Heart left ventricle (tissue), 16 donors: Measurements from ENCODE around the gene TOLLIP. TPM values are rescaled to one million over a fixed set of nuclear protein-coding genes. Genes with fewer than 3 reads are reported as not detected.

Source experiments
- ATAC-seq, 4 donors: fragments of 200-7000 bp; cut with Tn5 transposase; one replicate each; pipeline ENCODE4 v1.9.1; 2020 to 2022; ENCODE audit warnings: moderate library complexity in 4 of 4, mild to moderate bottlenecking in 3 of 4, moderate number of reproducible peaks in 1 of 4
- DNase-seq, 5 donors: peaks; one replicate each; pipeline ENCODE4 v3.0.0-alpha.2; 2020
- H3K27ac ChIP-seq, 12 donors: fragments of 200-600 bp; sonication (generic) in 4 of 12; one replicate each; pipeline versions ENCODE4 v1.5.0 to v1.8.0; 2016 to 2022; ENCODE audit warnings: mild to moderate bottlenecking in 2 of 12
- H3K27me3 ChIP-seq, 9 donors: fragments of 200-600 bp; sonication (generic) in 2 of 9; one replicate each; pipeline versions ENCODE4 v1.5.1 to v1.8.0; 2016 to 2022; ENCODE audit warnings: mild to moderate bottlenecking in 3 of 9
- H3K36me3 ChIP-seq, 9 donors: fragments of 200-600 bp; sonication (generic) in 2 of 9; one replicate each; pipeline versions ENCODE4 v1.5.0 to v1.8.0; 2018 to 2022; ENCODE audit warnings: mild to moderate bottlenecking in 2 of 9
- H3K4me1 ChIP-seq, 12 donors: fragments of 200-600 bp; sonication (generic) in 4 of 12; one replicate each; pipeline versions ENCODE4 v1.5.0 to v1.8.0; 2016 to 2022; ENCODE audit warnings: mild to moderate bottlenecking in 3 of 12
- H3K4me3 ChIP-seq, 12 donors: fragments of 200-600 bp; sonication (generic) in 4 of 12; one replicate each; pipeline versions ENCODE4 v1.5.0 to v1.8.0; 2017 to 2022; ENCODE audit warnings: mild to moderate bottlenecking in 9 of 12, moderate library complexity in 4 of 12
- H3K9me3 ChIP-seq, 12 donors: fragments of 200-600 bp; sonication (generic) in 4 of 12; one replicate each; pipeline versions ENCODE4 v1.5.0 to v1.8.0; 2016 to 2022; ENCODE audit warnings: mild to moderate bottlenecking in 1 of 12
- POLR2A ChIP-seq, 2 donors: fragments of 450-650 bp; IDR thresholded peaks; one replicate each; pipeline ENCODE4 v1.6.1; 2017; ENCODE audit warnings: antibody characterized with exemption in 2 of 2, mild to moderate bottlenecking in 2 of 2, moderate library complexity in 2 of 2
- WGBS, 4 donors: extraction: QIAGEN DNeasy Blood & Tissue Kit in 2 of 4; methylation state at CpG; one replicate each; pipeline versions ENCODE4 v1.1.5 to v1.1.7; 2013 to 2018; 5-methylcytosine and 5-hydroxymethylcytosine counted together
- intact Hi-C, 10 donors: fragments of 100-400 bp; cut with DNase I; formaldehyde crosslinking; loops; one replicate each; pipeline versions ENCODE4 v1.11.1 to v1.14.2; 2022
- polyA plus RNA-seq, 2 donors: library from polyadenylated mRNA; stranded (reverse); fragments of 200-250 nt; gene quantifications; one replicate each; pipeline ENCODE4 v1.2.3, GENCODE V29; 2013
- total RNA-seq, 9 donors: library from RNA; depleted of rRNA in 2 of 9; stranded (reverse); fragments of >200 nt in 2 of 9; fragmentation: NEBNext Ultra II Directional in 3 of 9; extraction: Animal tissue kit (Norgen Biotek cat#: 25700) in 3 of 9; gene quantifications; one replicate each; pipeline versions ENCODE4 v1.1.0 to v1.2.4, GENCODE V29; 2016 to 2023
- TF ChIP-seq, protein P1 (sequence below), 12 donors: fragments of 200-600 bp; sonication (generic) in 4 of 12; IDR thresholded peaks; one replicate each; pipeline versions ENCODE4 v1.5.0 to v1.8.0; 2018 to 2022; ENCODE audit warnings: antibody characterized with exemption in 12 of 12, mild to moderate bottlenecking in 5 of 12
- donor health status: ischemic (EF 13 %, LVEDD 7.1; RV severe dilation, severe dysfunction).
- donor health status: healthy with polysubstance abuse.
- donor health status: DM: no; HTN: yes; CAD: no.
- donor health status: DM: no; HTN: no; CAD: no.
- donor health status: ischemic (EF 25% LVEDD 6.9; RV normal size, moderate dysfunction).
- donor health status: ischemic (EF 25% LVEDD 5.7; RV mildly dilated, moderate dysfunction).
- donor health status: healthy.
- donor health status: DM: yes; HTN: yes; CAD: no.
- donor health status: ischemic (EF 35%, LVEDD 5.7; RV mildly dilated, moderate dysfunction).
- donor health status: nonischemic (EF 11% LVEDD 7.7; RV severe dilation, severe dysfunction).
- donor health status: DM: yes; HTN: yes; CAD: no.
- donor health status: PGD.
- donor health status: ischemic (EF 29% LVEDD 5.4; RV normal size, mild dysfunction).
- donor health status: nonischemic (EF 23%, LVEDD 6.1; RV moderate dilation, normal function).

Gene TOLLIP
- total and polyA plus RNA-seq, 11 donors, result 27.4 to 57.2 (median 44.9) TPM

DNA sequence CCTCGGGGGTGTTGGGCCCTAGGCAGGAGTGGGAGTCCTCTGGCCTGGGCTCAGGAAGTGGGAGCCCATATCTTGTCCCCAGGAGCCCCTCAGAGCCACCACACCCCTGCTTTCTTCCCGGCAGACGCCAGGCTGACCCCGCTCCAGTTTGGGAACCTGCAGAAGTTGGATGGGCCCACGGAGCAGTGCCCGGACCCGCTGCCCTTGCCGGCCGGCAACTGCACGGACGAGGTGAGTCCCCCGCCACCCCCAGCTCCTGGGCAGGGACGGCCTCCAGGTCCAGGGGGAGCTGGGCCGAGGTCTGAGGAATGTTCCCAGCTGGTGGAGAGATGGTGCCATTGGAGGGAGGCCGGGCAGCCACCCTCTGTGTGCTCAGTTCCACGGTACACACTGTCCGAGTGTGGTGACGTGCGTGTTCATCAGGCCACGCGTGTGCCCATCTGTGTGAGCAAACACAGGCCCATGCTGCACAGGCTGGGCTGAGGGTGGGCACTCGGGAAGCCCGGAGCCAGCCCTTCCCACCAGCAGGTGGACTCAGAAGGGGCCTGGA, 81.8 kb downstream of the TOLLIP start:
- Histone ChIP-seq H3K4me3 (no peak overlapping the region), H3K36me3 (no peaks in the 10 kb centered on the region), H3K4me1 (no peaks in the 10 kb centered on the region), H3K9me3 (no peaks in the 10 kb centered on the region), H3K27me3 (peaks cover 18 to 83% (median 28%) of the 10 kb centered on the region in 9 donors), H3K27ac (no peak overlapping the region)
- peak in 3 of 5 donors; percentile 6 to 47 (median 10) for DNase-seq
- WGBS, 4 donors, result 73 to 90% (median 84%) methylated on average over 6 to 23 of the region's 23 CpGs
- intact Hi-C loops, result no loop called here
- TF ChIP-seq, protein P1, sequence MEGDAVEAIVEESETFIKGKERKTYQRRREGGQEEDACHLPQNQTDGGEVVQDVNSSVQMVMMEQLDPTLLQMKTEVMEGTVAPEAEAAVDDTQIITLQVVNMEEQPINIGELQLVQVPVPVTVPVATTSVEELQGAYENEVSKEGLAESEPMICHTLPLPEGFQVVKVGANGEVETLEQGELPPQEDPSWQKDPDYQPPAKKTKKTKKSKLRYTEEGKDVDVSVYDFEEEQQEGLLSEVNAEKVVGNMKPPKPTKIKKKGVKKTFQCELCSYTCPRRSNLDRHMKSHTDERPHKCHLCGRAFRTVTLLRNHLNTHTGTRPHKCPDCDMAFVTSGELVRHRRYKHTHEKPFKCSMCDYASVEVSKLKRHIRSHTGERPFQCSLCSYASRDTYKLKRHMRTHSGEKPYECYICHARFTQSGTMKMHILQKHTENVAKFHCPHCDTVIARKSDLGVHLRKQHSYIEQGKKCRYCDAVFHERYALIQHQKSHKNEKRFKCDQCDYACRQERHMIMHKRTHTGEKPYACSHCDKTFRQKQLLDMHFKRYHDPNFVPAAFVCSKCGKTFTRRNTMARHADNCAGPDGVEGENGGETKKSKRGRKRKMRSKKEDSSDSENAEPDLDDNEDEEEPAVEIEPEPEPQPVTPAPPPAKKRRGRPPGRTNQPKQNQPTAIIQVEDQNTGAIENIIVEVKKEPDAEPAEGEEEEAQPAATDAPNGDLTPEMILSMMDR (IDR thresholded peaks at IDR 0.05), result no peak
- TF ChIP-seq POLR2A (IDR thresholded peaks at IDR 0.05), result no peak
- ATAC-seq, result no peak

- 33 to 60% (median 57%) methylated on average over 11 to 23 of the region's 23 CpGs for WGBS, 4 donors
- peaks cover 20 to 86% (median 29%) of the 10 kb centered on the region in 9 donors for H3K27me3 ChIP-seq
- TF ChIP-seq, protein P1 (IDR thresholded peaks at IDR 0.05), result no peak
- TF ChIP-seq POLR2A (IDR thresholded peaks at IDR 0.05), result no peak
- intact Hi-C loops, result no loop called here
- H3K27ac ChIP-seq, result no peak overlapping the region
- ATAC-seq (no peak), DNase-seq (peak in 3 of 5 donors; percentile 20 to 58 (median 20))
- no peaks in the 10 kb centered on the region for H3K9me3 ChIP-seq
- H3K36me3 ChIP-seq, result no peaks in the 10 kb centered on the region
- no peaks in the 10 kb centered on the region for H3K4me1 ChIP-seq
- no peak overlapping the region for H3K4me3 ChIP-seq
Measured at GRCh38 chr11:1226986-1227550, 82.4 kb downstream of the TOLLIP start.

DNA sequence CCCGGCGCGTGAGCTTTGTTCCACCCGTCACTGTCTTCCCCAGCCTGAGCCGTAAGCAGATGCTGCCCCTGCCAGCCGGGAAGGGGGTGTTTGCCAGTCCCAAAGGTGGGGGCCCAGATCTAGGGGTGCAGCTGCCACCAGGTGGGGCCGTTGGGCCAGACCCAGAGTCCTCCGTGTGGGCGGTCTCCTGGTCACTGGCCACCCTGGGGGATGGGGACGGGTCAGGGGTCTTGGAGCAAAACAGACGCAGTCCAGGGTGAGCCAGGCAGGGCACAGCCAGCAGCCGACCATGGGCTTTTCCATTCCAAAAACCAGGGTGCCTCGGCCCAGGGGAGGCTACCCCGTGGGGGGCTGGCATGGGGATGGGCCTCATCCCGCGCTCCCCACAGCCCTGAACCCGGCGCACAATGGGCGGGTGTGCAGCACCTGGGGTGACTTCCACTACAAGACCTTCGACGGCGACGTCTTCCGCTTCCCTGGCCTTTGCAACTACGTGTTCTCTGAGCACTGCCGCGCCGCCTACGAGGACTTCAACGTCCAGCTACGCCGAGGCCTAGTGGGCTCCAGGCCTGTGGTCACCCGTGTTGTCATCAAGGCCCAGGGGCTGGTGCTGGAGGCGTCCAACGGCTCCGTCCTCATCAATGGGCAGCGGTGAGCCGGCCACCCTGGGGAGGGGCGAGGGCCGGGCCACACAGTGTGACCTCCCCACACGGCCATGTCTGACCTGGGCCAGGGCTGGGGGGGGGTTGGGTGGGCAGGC, 83.0 kb downstream of the TOLLIP start:
- intact Hi-C loops, result no loop called here
- H3K27ac ChIP-seq, result no peak overlapping the region
- no peaks in the 10 kb centered on the region for H3K36me3 ChIP-seq
- no peaks in the 10 kb centered on the region for H3K4me1 ChIP-seq
- no peak for ATAC-seq
- WGBS, 4 donors, result 74 to 79% (median 78%) methylated on average over 40 to 41 of the region's 41 CpGs
- H3K27me3 ChIP-seq, result peaks cover 19 to 86% (median 34%) of the 10 kb centered on the region in 9 donors
- DNase-seq, result peak in 3 of 5 donors; percentile 21 to 60 (median 26)
- TF ChIP-seq POLR2A (IDR thresholded peaks at IDR 0.05), result no peak
- TF ChIP-seq, protein P1 (IDR thresholded peaks at IDR 0.05), result no peak
- no peaks in the 10 kb centered on the region for H3K9me3 ChIP-seq
- H3K4me3 ChIP-seq, result no peak overlapping the region
